ENCODE measurements around the gene TMEM240.
A peak's percentile ranks its signal among the peaks of the same experiment; 100 is the strongest.
"Not testable (repeated sequence)": the region's sequence is repeated elsewhere in the genome, so short reads cannot be mapped to it uniquely, and the experiment has no call there.

DNA sequence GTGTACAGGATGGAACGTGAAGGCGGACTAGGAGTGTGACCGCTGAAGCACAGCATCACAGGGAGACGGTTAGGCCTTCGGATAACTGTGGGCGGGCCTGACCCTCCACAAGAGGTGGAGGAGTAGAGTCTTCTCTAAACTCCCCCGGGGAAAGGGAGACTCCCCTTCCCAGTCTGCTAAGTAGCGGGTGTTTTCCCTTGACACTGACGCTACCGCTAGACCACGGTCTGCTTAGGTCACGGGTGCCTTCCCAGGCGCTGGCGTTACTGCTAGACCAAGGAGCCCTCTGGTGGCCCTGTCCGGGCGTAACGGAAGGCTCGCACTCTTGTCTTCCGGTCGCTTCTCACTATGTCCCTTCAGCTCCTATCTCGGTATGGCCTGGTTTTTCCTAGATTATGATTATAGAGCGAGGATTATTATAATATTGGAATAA, 35.0 kb downstream of the TMEM240 start:
- not testable (repeated sequence) for TF ChIP-seq POLR2A (IDR thresholded peaks at IDR 0.05)
- TF ChIP-seq, protein P1, sequence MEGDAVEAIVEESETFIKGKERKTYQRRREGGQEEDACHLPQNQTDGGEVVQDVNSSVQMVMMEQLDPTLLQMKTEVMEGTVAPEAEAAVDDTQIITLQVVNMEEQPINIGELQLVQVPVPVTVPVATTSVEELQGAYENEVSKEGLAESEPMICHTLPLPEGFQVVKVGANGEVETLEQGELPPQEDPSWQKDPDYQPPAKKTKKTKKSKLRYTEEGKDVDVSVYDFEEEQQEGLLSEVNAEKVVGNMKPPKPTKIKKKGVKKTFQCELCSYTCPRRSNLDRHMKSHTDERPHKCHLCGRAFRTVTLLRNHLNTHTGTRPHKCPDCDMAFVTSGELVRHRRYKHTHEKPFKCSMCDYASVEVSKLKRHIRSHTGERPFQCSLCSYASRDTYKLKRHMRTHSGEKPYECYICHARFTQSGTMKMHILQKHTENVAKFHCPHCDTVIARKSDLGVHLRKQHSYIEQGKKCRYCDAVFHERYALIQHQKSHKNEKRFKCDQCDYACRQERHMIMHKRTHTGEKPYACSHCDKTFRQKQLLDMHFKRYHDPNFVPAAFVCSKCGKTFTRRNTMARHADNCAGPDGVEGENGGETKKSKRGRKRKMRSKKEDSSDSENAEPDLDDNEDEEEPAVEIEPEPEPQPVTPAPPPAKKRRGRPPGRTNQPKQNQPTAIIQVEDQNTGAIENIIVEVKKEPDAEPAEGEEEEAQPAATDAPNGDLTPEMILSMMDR (IDR thresholded peaks at IDR 0.05) = peak in 1 of 2 donors; percentile 18
